DMS79 (cell line): Measurements from ENCODE around the gene MSH2.
"Not testable (repeated sequence)": the region's sequence is repeated elsewhere in the genome, so short reads cannot be mapped to it uniquely, and the experiment has no call there.

ENCODE experiments used
- DNase-seq: peaks from one replicate; lab custom pipeline; 2025; lab: John Stamatoyannopoulos, UW

MSH2 gene

DNA sequence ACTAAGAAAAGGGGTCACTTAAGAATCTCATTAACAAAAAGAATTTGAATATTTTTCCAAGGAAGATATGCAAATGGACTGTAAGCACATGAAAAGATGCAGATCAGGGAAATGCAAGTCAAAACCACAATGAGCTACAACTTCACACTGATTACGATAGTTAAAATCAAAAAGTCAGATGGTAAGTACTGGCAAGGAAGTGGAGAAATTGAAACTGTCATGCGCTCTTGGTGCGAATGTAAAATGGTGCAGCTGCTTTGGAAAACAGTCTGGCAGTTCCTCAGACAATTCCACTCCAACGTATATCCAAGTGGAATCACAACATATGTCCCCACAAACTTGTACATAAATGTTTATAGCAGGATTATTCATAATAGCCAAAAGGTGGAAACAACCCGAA is 81.4 kb downstream of the MSH2 start:
- no peak for DNase-seq

DNA sequence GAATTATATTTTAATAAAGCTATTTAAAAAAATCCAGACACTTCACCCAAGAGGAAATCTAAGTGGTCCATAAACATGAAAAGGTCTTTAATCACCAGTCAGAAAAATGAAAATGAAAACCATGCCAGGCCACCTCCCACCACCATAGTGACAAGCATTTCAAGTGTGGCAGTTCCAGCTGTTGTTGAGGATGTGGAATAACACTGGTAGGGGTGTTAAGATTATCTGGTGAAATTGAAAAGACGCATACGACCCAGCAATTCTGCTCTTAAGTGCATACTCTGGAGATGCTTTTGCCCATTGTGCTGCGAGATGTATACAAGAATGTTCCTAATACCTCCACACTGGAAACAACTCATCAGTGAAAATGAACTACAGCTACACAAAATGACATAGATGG is 82.2 kb downstream of the MSH2 start:
- DNase-seq: no peak

GRCh38 chr2:47485751-47486300 is 82.9 kb downstream of the MSH2 start:
- DNase-seq: no peak

GRCh38 chr2:47486841-47487497 is 84.0 kb downstream of the MSH2 start:
- no peak for DNase-seq

DNA sequence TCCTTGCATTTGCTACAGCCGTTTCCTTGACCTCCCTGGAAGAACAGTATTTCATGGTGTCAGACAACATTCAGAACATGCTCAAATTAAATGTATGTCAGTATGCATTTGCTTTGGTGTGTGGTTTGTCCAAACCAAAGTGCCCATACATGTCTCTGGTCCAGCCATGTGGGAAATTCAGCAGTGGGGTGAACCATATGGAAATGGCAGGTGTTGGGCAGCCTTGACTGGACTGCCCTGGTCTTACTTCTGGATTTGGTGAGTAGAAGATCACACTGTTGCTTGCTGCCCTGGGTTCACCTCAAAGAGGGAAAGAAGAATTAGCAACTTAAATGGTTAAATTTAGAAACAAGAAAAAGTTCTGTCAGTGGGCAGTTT is 84.5 kb downstream of the MSH2 start:
- no peak for DNase-seq

DNA sequence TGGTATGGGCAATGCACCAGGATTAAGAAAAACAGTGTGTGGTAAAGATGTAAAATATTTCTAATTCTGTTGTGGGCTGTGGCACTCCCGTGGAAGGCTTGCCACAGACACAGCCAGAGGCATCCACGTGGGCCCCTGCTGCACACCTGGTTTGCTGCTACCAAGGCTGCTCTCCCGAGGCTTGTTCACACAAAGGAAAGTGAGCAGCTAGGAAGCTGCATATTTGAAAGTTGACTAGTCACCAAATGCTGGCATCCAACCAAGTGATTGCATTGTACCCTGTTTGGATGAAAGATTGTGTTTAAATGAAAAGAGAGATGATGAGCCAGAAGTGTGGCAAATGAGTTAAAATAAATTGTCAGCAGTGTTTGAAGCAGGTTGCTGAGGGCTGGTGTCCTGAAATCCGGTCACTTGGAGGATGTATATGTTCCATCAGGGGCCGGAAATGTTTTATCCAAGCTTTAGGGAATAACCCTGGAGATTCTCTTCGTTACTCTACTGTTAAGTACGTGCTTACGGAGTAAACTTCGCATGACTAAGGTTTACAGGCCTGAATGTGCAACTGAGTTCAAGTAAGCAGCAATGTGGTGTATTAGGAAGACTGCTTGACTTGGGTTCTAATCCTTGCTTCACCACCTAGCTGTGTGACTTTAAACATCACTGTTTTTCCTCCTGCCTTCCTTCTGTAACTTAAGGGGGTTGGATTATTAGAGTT is 86.1 kb downstream of the MSH2 start:
- DNase-seq: no peak

GRCh38 chr2:47490406-47490805 is 87.5 kb downstream of the MSH2 start:
- no peak for DNase-seq

DNA sequence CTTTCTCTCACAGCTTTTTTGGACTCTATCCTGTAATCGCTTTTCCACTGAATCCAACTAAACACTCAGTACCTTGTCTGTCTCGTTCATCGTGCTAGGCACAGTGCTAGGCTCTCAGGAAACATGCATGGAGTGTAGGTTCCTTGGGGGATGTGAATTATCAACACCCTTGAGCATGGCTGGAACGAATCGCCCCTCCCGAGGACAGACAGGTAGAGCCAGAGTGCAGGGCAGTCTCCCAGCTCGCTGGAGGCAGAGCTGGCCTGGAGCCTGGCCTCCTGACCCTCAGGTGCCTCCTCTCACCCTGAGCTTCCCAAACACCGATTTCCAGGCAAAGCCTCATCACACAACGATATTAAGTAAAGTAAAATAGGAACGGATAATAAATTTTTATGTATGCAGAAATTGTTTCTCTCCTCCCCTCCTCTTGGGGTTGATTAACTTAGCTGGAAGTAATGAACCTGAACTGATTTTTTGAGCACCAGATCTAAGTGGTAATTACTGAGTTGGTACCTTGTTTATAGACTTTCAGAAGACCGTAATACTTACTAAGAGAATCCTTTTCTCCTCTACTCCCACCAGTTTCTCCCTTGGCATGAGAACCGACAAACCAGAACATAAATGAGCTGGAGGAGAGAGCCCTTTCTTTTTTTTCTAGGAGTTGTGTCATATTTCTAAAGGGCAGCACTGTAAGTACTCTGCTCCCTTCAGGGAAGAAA is 90.5 kb downstream of the MSH2 start:
- DNase-seq: no peak

DNA sequence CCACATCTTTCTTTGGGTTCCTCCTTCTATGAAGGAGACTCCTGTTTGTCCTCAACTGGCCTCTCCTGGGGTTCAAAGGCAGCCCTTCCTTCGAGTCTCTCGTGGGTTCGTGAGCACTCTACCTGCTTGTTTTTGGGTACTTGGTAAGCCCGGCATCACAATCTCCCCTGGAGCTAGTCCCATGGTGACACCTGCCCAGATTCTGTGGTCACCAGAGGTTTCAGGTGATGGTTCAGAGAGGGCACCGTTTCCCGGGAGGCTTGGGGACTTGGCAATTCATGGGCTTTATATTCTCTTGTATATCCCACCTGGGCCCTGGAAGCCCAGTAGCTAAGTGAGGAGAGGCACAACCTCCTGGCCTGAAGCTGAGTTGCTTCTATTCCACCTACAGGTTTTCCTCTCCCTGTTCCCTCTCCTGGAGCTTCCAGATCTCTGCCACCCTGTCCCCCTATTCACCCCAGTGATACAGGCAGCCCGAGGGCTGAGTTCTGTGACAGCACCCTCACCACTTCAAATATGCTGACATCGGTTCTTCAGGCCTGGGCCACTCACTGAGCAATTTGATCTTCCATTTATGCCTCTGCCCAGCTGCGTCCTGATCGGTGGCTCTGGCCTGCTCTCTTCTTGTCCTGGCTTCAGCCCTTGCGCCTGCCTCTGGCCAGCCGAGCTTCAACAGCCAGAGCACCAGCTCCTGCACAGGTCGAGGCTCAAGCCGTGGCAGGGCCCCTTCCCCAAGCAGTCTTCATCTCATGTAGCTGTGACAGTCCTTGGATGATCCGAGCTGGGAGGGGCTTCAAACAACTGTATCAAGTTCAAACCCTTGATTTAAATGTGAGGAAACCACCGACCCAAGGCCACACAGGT is 91.5 kb downstream of the MSH2 start:
- no peak for DNase-seq

DNA sequence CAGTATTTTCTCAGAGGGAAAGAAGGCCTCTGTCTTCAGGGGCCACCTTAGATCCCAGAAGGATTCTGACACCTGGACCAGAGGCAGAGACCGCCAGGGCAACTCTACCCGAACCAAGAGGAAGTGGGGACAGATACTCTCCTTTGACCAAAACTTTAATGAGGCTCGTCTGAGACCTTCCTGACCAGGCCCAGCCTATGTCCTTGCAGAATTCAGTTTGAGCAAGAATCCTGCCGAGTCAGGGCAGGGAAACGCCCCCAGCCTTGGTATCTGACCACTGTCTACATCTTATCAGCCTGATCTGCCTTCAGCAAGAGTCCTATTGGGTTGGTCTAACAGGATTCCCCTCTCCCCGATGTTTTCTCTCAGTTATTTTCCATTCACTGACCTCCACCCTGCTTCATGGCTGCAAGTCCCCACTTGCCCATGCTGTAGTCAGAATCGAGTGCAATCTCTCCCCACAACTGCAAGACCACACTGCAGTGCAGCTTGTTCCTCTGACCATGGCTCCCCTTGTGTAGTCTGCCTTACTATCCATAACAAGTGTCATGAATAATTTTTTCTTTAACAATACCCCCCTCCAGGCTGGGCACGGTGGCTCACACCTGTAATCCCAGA is 95.0 kb downstream of the MSH2 start:
- DNase-seq: no peak

DNA sequence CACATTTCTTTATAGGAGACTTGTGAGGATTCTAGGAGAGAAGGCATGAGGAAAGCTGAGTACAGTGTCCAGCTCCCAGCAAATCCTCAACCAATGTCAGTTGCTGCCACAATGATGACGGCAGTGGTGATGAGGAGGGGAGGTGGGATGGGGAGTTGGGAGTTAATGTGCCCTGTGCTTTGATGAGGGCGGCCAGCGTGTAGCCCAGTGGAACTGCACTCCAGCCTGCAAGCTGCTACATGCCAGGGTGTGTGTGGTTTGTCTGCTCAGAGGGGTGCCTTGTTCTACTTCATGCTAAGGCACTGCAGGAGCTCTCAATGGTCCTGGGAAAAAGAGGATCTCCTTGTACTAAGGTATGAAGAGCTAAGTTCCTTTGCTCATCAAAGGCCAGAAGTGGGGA is 96.1 kb downstream of the MSH2 start:
- DNase-seq: no peak

- DNase-seq: no peak
Observed at GRCh38 chr2:47499621-47500309, 96.8 kb downstream of the MSH2 start.

GRCh38 chr2:47501374-47502200 is 98.6 kb downstream of the MSH2 start:
- no peak for DNase-seq

- not testable (repeated sequence) for DNase-seq
Observed at GRCh38 chr2:47502498-47502897, 99.5 kb downstream of the MSH2 start.

- no peak for DNase-seq
Observed at GRCh38 chr2:47503481-47504070, 100.6 kb downstream of the MSH2 start.

- DNase-seq: no peak
Observed at GRCh38 chr2:47504174-47504810, 101.3 kb downstream of the MSH2 start.

DNA sequence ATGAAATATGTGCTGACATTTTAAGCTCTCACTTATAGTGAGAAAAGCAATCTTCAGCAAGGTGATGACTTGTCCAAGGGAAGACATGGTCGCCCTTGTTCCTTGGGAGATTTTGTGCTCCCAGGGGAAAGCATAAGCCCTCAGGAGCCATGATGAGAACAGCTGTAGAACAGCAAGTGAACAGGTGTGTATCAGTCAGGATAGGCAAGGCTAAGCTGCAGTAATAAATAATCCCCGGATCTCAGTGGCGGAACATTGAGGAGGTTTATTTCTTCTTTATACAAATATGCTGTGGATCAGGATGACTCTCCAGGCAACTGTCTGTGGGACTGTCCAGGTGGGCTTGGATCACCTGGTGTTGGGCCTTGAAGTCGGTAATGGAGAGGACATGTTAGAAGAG is 103.1 kb downstream of the MSH2 start:
- DNase-seq: no peak

DNA sequence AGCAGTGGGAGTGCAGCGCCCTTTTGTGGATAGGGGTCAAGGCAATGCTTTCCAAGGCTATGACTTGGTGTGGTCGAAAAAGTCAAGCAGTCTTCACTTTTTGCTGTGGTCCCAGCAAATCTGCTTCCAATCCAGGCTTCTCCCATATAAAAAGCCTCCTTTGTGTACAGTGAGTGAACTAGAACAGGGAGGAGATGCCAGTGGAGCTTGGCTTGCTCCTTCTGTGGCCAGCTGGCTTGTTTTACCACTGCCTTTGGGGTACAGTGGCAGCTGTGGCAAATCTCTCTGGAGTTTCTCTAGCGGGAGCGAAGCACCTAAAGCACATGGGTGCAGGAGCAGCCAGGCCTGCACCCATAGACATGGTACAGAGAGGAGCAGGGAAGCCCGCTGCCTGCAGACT is 103.5 kb downstream of the MSH2 start:
- no peak for DNase-seq

- no peak for DNase-seq
Observed at GRCh38 chr2:47508080-47508479, 105.1 kb downstream of the MSH2 start.
